ENCODE data around the gene MAGI1.

MAGI1 gene

DNA sequence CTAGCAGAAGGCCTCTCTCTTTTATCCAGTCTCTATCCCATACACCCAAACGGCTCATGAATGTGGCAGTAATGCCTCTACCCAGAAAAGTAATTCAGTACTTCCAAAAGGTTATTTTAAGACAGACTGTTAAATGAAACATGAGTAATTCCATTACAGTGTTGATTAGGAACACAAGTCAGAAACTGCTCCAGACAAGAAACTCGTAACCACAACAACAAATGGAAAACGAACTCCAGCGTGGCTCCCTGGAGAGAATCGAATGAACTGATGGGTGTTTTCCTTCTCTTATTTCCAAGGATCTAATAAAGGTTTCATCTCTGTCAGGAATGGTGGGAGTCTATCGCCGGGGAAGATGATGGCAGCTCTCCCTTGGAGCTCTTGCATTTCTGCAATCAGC lies 228.4 kb downstream of the MAGI1 start:
- ATAC-seq: no peak
- Mint-ChIP-seq H3K27ac (no peak overlapping the region), H3K27me3 (no peaks in the 10 kb centered on the region), H3K4me3 (no peak overlapping the region), H3K9me3 (peaks cover 10% of the 10 kb centered on the region), H3K4me1 (no peaks in the 10 kb centered on the region), H3K36me3 (no peaks in the 10 kb centered on the region)

- no peaks in the 10 kb centered on the region for H3K4me1 Mint-ChIP-seq
- no peaks in the 10 kb centered on the region for H3K27me3 Mint-ChIP-seq
- H3K27ac Mint-ChIP-seq: no peak overlapping the region
- no peaks in the 10 kb centered on the region for H3K36me3 Mint-ChIP-seq
- ATAC-seq: no peak
- no peak overlapping the region for H3K4me3 Mint-ChIP-seq
- peaks cover 10% of the 10 kb centered on the region for H3K9me3 Mint-ChIP-seq
Measured at GRCh38 chr3:65809641-65810150, 229.0 kb downstream of the MAGI1 start.

GRCh38 chr3:65808824-65809223 lies 229.9 kb downstream of the MAGI1 start:
- Mint-ChIP-seq H3K4me3 (no peak overlapping the region), H3K36me3 (no peaks in the 10 kb centered on the region), H3K4me1 (no peaks in the 10 kb centered on the region), H3K27ac (no peak overlapping the region), H3K9me3 (peaks cover 10% of the 10 kb centered on the region), H3K27me3 (no peaks in the 10 kb centered on the region)
- ATAC-seq: no peak

DNA sequence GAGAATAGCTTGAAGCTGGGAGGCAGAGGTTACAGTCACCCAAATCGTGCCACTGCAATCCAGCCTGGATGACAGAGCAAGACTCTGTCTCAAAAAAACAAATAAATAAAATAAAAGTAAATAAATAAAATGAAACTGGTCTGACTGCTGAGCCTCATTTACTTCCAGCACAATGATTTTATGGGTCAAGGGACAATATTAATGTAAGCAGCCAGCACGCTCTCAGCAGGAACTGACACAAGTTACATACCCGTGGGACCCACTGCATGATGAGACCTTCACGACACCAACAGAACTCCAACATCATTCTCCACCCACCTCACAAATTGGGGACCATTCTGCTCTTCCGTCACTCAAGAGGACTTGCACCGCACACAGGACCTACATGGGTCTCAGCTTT lies 230.3 kb downstream of the MAGI1 start:
- no peak for ATAC-seq
- Mint-ChIP-seq H3K4me1 (no peaks in the 10 kb centered on the region), H3K27ac (no peak overlapping the region), H3K36me3 (no peaks in the 10 kb centered on the region), H3K27me3 (no peaks in the 10 kb centered on the region), H3K9me3 (peaks cover 10% of the 10 kb centered on the region), H3K4me3 (no peak overlapping the region)

DNA sequence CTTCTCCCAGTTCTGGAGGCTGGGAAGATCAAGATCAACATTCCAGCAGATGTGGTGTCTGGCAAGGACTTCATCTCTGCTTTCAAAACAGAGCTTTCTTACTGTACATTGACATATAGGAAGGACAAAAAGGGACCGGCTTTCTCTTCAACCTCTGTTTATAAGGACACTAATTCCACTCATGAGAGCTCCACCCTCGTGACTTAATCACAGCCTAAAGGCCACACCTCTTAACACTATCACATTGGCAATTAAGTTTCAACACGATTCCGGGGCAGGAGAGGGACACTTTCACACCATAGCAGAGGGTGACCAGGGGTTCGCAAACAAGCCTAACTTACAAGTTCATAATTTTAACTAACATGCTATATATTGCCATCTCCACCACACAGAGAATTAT lies 231.5 kb downstream of the MAGI1 start:
- ATAC-seq: no peak
- H3K4me1 Mint-ChIP-seq: no peaks in the 10 kb centered on the region
- no peaks in the 10 kb centered on the region for H3K27me3 Mint-ChIP-seq
- peaks cover 10% of the 10 kb centered on the region for H3K9me3 Mint-ChIP-seq
- H3K4me3 Mint-ChIP-seq: no peak overlapping the region
- H3K27ac Mint-ChIP-seq: no peak overlapping the region
- no peaks in the 10 kb centered on the region for H3K36me3 Mint-ChIP-seq

GRCh38 chr3:65806600-65806999 lies 232.1 kb downstream of the MAGI1 start:
- no peaks in the 10 kb centered on the region for H3K36me3 Mint-ChIP-seq
- H3K27ac Mint-ChIP-seq: no peak overlapping the region
- no peaks in the 10 kb centered on the region for H3K4me1 Mint-ChIP-seq

GRCh38 chr3:65796676-65797075 lies 242.0 kb downstream of the MAGI1 start:
- H3K4me1 Mint-ChIP-seq: no peaks in the 10 kb centered on the region
- no peak for ATAC-seq
- no peak overlapping the region for H3K27ac Mint-ChIP-seq

More at GRCh38 chr3:65806600-65806999, 232.1 kb downstream of the MAGI1 start:
- Mint-ChIP-seq H3K27me3 (no peaks in the 10 kb centered on the region), H3K4me3 (no peak overlapping the region), H3K9me3 (peaks cover 10% of the 10 kb centered on the region)
- no peak for ATAC-seq

GRCh38 chr3:65795166-65795565 lies 243.6 kb downstream of the MAGI1 start:
- no peak for ATAC-seq
- Mint-ChIP-seq H3K27me3 (no peaks in the 10 kb centered on the region), H3K4me3 (no peak overlapping the region), H3K9me3 (no peaks in the 10 kb centered on the region), H3K4me1 (no peaks in the 10 kb centered on the region), H3K27ac (no peak overlapping the region), H3K36me3 (no peaks in the 10 kb centered on the region)

More at GRCh38 chr3:65796676-65797075, 242.0 kb downstream of the MAGI1 start:
- Mint-ChIP-seq H3K4me3 (no peak overlapping the region), H3K27me3 (no peaks in the 10 kb centered on the region), H3K36me3 (no peaks in the 10 kb centered on the region), H3K9me3 (no peaks in the 10 kb centered on the region)

DNA sequence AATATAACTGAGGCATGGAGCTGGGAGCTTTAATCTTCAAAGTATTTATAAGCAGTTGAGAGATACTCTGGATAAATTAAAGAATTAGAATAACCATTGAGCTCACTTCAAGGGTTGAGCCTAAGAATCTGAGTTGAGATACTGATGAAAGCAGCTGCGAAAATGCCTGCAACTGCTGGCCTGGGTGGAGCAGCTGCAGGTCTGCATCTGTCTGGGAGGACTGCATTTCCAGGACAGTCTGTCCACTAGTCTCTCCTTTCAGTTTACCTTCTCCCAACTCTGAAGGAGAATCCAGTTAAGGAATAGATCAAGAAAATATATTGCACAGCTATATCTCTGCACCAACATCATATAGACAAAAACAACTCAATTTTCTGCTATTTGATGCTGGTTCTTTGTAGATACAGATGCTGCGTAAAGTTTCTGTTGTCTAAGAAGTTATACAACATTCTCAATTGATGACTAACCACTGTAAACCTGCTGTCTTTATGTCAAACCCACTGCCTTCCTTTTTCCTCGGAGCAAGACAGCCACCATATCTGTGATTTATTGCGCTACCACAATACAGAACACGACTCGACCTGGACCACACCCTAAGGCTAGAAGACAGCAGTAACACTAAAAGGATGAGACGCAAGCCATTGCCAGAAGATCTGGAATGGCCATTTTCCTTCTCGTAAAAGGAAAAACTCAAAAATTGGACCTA lies 245.1 kb downstream of the MAGI1 start:
- ATAC-seq: no peak
- H3K4me1 Mint-ChIP-seq: no peaks in the 10 kb centered on the region
- H3K27ac Mint-ChIP-seq: no peak overlapping the region
- H3K27me3 Mint-ChIP-seq: no peaks in the 10 kb centered on the region
- H3K36me3 Mint-ChIP-seq: no peaks in the 10 kb centered on the region
- no peaks in the 10 kb centered on the region for H3K9me3 Mint-ChIP-seq
- no peak overlapping the region for H3K4me3 Mint-ChIP-seq

DNA sequence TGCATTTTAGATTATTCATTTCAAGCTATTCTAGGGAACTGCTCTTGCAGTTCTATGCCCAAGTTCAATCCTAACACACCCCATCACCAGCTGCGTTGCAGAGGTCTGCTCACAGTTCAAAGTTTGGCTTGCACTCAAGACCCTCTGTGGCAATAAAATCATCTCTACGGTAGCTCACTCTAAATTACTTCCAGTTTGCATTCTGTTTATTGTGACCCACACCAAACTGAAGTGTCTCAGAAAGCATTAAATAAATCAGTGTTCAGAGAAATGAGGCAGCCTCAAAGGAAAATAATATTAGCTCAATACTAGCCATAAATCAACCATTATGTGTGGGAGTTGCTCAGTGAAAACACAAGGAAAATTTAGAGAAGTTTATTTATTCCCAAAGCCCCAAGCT lies 250.3 kb downstream of the MAGI1 start:
- no peak for ATAC-seq
- no peaks in the 10 kb centered on the region for H3K36me3 Mint-ChIP-seq
- no peaks in the 10 kb centered on the region for H3K27me3 Mint-ChIP-seq
- H3K4me3 Mint-ChIP-seq: no peak overlapping the region
- no peaks in the 10 kb centered on the region for H3K4me1 Mint-ChIP-seq
- no peaks in the 10 kb centered on the region for H3K9me3 Mint-ChIP-seq
- H3K27ac Mint-ChIP-seq: no peak overlapping the region

GRCh38 chr3:65787827-65788226 lies 250.9 kb downstream of the MAGI1 start:
- Mint-ChIP-seq H3K4me3 (no peak overlapping the region), H3K27ac (no peak overlapping the region), H3K27me3 (no peaks in the 10 kb centered on the region), H3K9me3 (no peaks in the 10 kb centered on the region), H3K36me3 (no peaks in the 10 kb centered on the region), H3K4me1 (no peaks in the 10 kb centered on the region)
- ATAC-seq: no peak

GRCh38 chr3:65787340-65787739 lies 251.4 kb downstream of the MAGI1 start:
- H3K4me1 Mint-ChIP-seq: no peaks in the 10 kb centered on the region
- ATAC-seq: no peak
- H3K9me3 Mint-ChIP-seq: no peaks in the 10 kb centered on the region
- no peak overlapping the region for H3K4me3 Mint-ChIP-seq
- H3K27ac Mint-ChIP-seq: no peak overlapping the region
- no peaks in the 10 kb centered on the region for H3K36me3 Mint-ChIP-seq
- no peaks in the 10 kb centered on the region for H3K27me3 Mint-ChIP-seq

DNA sequence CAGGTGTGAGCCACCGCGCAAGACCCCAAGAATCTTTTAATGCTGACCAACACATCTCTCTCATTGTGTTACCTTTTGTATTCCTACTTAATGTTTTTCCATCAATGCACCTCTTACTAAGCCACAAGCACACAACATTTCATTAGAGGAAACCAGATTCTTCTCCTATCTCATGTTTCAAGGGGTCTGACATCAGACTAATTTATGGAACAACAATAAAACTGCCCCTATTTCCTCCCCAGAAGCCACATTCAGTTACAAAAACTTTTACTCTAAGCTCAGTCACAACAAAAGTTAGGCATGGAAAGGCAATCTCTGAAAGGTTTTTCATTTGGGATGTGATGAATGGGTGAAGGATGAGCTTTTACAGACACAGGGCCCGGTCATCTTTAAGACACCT lies 251.8 kb downstream of the MAGI1 start:
- no peaks in the 10 kb centered on the region for H3K4me1 Mint-ChIP-seq
- no peak overlapping the region for H3K27ac Mint-ChIP-seq
- no peak for ATAC-seq
- H3K4me3 Mint-ChIP-seq: no peak overlapping the region
- H3K9me3 Mint-ChIP-seq: no peaks in the 10 kb centered on the region
- H3K36me3 Mint-ChIP-seq: no peaks in the 10 kb centered on the region
- H3K27me3 Mint-ChIP-seq: no peaks in the 10 kb centered on the region

DNA sequence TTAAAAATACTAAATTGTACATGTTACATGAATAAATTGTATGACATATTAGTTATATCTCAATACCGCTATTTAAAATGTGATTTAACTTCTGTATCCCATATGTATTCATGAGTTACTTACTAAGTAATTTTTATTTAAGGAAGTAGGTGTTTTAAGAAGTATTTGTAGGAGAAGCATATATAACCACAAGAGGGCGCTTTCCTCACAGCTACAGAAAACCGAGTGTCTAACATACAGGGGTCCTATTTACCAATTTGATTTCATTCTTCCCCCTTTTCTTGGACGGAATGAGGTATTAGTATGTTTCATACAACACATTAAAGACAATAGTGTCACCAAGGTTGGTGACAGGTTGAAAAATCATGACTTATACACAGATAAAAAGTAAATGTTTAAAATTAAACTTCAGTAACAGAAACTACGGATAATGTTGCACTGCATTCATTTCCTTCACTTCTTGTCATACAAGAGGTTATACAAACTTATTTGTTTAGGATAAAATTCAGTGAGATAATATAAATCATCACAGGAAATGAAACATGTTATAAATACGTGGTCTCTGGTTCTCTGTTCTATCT lies 253.6 kb downstream of the MAGI1 start:
- no peaks in the 10 kb centered on the region for H3K36me3 Mint-ChIP-seq
- no peaks in the 10 kb centered on the region for H3K27me3 Mint-ChIP-seq
- H3K9me3 Mint-ChIP-seq: no peaks in the 10 kb centered on the region
- no peak for ATAC-seq
- no peak overlapping the region for H3K27ac Mint-ChIP-seq
- no peak overlapping the region for H3K4me3 Mint-ChIP-seq
- no peaks in the 10 kb centered on the region for H3K4me1 Mint-ChIP-seq

DNA sequence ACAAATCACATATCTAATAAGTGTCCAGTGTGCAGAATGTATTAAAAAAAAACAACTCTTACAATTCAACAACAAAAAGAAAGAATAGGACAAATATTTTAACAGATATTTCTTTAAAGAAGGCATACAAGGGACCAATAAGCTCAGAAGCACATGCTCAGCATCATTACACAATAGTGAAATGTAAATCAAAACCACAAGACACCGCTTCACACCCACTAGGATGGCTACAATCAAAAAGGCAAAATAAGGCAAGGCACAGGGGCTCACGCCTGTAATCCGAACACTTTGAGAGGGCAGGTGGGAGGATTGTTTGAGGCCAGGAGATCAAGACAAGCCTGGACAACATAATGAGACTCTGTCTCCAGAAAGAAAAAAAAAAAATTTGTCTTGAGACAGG lies 255.6 kb downstream of the MAGI1 start:
- Mint-ChIP-seq H3K4me1 (no peaks in the 10 kb centered on the region), H3K36me3 (no peaks in the 10 kb centered on the region), H3K9me3 (no peaks in the 10 kb centered on the region), H3K4me3 (no peak overlapping the region), H3K27ac (no peak overlapping the region), H3K27me3 (no peaks in the 10 kb centered on the region)
- no peak for ATAC-seq

- no peaks in the 10 kb centered on the region for H3K27me3 Mint-ChIP-seq
Measured at GRCh38 chr3:65781594-65781993, 257.1 kb downstream of the MAGI1 start.

More at GRCh38 chr3:65781594-65781993, 257.1 kb downstream of the MAGI1 start:
- Mint-ChIP-seq H3K36me3 (no peaks in the 10 kb centered on the region), H3K27ac (no peak overlapping the region), H3K9me3 (no peaks in the 10 kb centered on the region), H3K4me3 (no peak overlapping the region), H3K4me1 (no peaks in the 10 kb centered on the region)
- no peak for ATAC-seq
